NB4 (cell line): ENCODE data around the gene RBM6.

Experiments
- POLR2A ChIP-seq: IDR thresholded peaks from 2 replicates; pipeline ENCODE4 v1.6.1; 2011; ENCODE audit warnings: mild to moderate bottlenecking; ENCODE audit not compliant: insufficient read length; ENCODE audit errors: extremely low read depth
- TF ChIP-seq, protein P1 (sequence below): IDR thresholded peaks from one replicate; pipeline ENCODE4 v1.5.1; 2012; ENCODE audit warnings: low read depth, low read length

DNA sequence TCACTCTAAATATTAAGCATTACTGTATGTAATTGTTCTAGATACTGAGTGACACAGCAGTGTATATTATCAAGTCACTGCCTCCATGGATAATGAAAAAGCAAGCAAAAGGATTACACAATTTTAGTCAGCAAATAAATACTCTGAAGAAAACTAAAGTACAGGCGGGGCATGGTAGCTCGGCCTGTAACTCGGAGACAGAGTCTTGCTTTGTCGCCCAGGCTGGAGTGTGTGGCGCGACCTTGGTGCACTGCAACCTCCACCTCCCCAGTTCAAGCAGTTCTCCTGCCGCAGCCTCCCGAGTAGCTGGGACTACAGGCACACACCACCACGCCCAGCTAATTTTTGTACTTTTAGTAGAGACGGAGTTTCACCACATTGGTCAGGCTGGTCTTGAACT is 32.7 kb downstream of the RBM6 start:
- TF ChIP-seq, protein P1, sequence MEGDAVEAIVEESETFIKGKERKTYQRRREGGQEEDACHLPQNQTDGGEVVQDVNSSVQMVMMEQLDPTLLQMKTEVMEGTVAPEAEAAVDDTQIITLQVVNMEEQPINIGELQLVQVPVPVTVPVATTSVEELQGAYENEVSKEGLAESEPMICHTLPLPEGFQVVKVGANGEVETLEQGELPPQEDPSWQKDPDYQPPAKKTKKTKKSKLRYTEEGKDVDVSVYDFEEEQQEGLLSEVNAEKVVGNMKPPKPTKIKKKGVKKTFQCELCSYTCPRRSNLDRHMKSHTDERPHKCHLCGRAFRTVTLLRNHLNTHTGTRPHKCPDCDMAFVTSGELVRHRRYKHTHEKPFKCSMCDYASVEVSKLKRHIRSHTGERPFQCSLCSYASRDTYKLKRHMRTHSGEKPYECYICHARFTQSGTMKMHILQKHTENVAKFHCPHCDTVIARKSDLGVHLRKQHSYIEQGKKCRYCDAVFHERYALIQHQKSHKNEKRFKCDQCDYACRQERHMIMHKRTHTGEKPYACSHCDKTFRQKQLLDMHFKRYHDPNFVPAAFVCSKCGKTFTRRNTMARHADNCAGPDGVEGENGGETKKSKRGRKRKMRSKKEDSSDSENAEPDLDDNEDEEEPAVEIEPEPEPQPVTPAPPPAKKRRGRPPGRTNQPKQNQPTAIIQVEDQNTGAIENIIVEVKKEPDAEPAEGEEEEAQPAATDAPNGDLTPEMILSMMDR: no peak
- TF ChIP-seq POLR2A: no peak
